Measurements from ENCODE around the gene NISCH.

Gene NISCH

DNA sequence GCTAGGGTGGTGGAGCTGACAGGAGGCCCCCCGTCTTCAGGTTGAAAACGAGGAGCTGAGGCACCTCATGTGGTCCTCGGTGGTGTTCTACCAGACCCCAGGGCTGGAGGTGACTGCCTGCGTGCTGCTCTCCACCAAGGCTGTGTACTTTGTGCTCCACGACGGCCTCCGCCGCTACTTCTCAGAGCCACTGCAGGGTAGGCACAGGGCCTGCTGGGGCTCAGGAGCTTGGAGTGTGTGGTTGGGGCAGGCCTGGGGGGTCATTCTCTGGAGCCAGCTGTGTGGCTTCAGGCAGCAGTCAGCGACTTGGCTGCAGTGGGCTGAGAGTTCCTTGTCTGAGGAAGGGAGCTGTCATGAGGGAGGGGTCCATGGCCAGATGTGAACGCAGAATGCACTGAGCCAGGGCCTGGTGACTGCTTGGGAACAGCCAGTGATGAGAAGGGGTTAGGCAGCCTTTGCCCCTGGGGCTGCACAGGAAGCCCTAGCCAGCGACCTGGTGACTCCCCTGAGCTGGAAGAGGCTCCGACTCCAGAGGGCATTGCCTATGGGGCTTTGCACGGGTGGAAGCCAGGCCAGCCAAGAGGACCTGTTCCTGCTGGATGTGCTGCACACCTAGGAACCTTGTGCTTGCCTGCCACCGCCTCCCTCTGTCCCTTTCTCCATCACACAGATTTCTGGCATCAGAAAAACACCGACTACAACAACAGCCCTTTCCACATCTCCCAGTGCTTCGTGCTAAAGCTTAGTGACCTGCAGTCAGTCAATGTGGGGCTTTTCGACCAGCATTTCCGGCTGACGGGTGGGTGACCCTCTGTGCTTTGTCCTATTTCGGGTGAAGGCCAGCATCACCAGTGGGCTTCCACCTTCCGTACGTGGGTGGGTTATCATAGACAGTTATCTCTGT lies 34.9 kb downstream of the NISCH start:
- no peak for DNase-seq (ENCODE audit: low read depth in 2 of 2)

DNA sequence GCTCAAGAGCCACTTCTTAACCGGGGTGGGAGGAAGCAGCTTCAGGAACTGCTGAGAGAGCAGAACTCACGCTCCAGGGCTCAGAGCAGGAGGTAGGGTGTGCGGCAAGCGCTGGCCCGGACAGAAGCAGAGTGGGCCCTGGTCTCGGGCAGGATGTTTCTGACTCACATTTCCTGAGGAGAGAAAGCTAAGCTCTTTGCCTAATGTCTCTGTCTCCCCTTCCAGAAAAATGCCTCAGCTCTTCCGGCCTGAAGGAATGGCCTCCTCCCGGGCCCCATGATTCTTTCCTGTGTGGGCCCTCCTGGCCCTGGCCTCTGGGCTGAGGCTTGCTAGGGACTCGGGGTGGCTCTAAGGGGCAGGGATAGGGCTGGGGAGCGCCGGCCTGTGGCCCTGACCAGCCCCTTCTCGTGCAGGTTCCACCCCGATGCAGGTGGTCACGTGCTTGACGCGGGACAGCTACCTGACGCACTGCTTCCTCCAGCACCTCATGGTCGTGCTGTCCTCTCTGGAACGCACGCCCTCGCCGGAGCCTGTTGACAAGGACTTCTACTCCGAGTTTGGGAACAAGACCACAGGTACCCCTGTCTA lies 35.6 kb downstream of the NISCH start:
- DNase-seq (ENCODE audit: low read depth in 2 of 2): no peak

DNA sequence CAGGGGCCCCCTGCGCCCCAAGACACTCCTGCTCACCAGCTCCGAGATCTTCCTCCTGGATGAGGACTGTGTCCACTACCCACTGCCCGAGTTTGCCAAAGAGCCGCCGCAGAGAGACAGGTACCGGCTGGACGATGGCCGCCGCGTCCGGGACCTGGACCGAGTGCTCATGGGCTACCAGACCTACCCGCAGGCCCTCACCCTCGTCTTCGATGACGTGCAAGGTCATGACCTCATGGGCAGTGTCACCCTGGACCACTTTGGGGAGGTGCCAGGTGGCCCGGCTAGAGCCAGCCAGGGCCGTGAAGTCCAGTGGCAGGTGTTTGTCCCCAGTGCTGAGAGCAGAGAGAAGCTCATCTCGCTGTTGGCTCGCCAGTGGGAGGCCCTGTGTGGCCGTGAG lies 36.7 kb downstream of the NISCH start:
- no peak for DNase-seq (ENCODE audit: low read depth in 2 of 2)

DNA sequence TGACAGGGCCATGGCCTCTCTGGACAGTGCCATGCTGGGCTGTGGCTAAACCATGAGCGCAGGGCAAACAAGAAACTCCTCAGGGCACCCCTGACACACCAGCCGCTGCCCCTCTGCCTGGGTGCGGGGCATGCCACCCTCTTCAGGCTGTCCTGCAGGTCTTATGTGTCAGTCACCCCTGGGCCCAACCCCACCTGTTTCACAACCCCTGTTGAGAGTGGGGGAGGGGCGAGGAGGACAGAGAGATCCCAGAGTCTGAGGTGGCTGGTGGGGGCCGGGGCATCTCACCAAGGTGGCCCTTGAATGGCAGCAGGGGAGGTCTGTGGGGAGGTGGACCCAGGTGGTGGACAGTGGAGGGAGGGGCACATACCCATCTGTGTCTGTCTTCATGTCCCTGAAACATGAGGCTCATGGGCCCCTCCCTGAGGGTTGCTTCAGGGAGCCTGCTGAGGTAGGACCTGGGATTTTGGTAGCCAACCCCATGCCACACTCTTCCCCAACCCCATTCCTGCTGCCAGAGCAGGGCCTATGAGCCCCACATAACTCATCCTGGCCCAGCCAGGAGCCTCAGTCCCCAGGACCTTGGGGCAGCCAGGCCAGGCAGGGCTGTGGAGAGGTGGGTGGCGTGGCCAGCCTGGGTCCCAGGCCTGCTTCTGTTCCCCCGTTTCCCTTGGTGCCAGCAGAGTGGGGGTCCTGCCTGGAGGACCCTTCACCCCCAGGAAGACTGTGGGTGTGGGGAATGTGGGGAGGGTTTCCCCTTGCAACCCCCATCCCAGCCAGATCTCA lies 38.0 kb downstream of the NISCH start:
- no peak for DNase-seq (ENCODE audit: low read depth in 2 of 2)

DNA sequence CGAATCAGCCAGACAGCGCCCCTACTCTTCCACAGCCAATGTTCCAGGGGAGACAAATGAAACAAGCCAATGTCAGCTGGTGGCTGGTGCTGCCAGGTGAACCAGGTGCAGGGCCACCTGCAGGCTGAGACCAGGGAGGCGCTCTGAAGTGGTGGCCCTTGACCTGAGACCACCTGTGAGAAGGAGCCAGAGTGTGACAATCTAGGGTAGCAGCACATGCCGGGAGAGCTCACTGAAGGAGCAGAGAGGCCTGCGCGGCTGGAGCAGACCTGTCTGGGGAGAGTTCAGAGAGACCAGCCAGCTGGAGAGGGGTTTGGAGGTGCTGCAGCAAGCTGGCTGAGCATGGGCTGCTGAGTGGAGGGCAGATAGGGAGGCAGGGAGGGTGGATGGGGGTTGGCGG lies 39.0 kb downstream of the NISCH start:
- no peak for DNase-seq (ENCODE audit: low read depth in 2 of 2)

DNA sequence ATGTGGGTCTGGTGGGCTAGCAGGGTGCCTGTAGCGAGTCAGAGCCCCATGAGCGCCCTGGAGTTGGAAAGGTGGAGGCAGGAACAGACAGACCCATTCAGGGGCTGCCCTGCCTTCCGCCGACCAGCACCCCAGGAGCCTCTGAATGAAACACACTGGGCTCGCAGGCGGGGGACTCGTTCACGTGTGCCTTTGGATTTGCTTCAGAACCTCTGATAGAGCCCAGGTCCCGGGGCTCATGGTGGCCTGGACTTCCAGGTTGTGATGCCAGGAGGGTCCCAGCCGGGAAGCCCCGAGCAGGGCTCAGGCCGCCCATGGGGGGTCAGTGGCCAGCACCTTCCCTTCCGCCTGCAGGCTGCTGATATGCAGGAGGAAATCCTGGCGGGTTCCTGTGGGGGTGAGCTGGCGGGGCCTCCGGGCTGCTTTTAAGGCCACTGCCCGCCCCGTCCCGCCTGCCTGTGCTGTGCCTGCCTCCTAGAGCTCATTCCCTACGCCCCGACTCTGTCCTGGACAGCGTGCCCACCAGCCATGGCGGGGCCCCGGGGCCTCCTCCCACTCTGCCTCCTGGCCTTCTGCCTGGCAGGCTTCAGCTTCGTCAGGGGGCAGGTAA lies 39.6 kb downstream of the NISCH start, which contains the start of gene STAB1:
Gene STAB1 (plus strand): TSS at position 453 of the 610 bp plus-strand sequence. CDS start 76 bp downstream, at position 529.
- DNase-seq (ENCODE audit: low read depth in 2 of 2): no peak

DNA sequence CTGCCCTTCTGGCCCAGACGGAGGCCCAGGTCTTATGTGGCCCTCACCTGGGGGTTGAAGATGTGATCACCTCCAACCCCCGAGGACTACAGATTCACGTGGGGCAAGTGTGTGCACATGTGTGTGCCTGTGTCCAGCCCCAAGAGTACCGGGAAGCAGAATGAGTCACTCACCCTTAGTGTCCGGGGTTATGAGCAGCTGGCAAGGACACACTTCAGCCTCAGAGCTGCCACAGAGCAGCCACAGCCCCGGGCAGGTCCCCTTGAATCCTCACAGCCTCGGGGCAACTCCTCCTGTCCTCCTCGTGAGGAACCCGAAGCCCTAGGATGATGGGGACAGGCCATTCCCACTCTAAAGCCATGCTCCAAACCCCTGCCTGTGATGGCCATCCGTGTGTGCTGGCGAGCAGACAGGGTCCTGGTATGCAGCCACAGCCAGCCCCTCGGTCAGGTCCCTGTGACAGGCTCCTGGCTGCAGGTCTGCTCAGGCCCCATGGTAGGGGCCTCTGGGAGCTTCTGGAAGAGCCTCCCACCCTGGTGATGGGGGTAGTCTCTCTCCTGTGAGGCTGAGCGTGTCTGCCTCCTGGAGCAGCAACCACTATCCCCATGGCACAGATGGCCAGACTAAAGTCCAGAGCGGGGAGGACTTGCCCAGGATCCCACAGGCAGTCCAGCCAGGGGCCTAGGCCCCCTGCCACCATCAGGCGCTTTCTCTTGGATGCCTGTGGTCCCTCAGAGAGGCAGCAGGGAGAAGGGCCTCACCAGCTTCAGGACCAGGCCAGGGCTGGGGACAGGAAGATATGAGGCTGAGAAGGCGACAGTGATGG lies 40.6 kb downstream of the NISCH start:
- no peak for DNase-seq (ENCODE audit: low read depth in 2 of 2)

DNA sequence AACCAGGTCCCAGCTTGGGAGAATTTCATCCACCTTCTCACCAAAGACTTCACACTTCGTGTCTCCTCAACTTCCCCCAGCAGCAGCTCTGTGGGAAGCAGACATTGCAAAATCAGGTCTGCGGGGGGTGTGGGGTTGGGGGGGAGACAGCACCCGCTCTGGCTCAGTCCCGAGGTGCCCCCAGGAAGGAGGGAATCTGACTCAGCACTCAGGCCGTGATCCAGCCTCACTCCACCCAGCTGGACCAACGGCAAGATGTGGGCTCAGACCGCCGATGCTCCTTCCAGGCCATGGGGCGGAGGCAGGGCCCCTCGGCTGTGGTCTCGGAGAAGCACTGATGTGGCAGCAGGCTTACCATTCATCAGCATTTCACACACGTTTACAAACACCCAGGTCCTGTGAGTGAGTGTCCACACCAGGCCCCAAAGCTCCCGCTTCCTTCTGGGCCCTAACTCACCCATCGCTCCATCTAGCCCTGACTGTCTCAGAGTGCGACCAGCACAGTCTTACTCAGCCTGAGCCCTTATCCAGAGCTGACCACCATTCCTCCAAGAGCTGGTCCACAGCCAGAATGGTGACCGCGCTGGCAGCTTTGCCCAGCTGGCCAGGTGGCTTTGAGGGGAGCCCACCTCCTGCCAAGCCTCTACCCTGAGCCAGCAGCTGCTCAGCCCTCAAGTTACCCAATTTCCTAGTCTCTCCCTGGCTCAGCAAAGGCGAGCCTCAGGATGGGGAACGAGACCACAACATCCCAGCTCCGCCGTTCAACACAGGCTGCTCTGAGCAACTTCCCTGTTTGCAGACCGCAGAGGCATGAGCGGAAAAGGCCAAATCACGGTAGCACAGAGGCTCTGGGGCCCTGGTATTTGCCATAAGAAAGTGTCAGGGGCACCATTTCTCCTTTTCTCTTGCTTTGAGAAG lies 43.0 kb downstream of the NISCH start:
- no peak for DNase-seq (ENCODE audit: low read depth in 2 of 2)

DNA sequence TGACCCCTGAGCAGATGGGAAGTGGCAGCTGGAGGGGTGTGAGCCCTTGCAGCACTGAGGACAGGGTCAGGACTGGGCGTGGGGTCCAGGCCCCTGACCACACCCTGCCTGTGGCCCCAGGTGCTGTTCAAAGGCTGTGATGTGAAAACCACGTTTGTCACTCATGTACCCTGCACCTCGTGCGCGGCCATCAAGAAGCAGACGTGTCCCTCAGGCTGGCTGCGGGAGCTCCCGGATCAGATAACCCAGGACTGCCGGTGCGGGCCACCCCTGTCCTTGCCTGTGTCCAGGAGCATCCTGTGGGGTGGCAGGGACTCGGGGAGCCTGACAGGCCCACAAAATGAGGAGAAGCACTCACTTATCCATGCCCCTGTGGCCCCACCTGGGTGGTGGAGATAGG lies 45.6 kb downstream of the NISCH start:
- no peak for DNase-seq (ENCODE audit: low read depth in 2 of 2)

DNA sequence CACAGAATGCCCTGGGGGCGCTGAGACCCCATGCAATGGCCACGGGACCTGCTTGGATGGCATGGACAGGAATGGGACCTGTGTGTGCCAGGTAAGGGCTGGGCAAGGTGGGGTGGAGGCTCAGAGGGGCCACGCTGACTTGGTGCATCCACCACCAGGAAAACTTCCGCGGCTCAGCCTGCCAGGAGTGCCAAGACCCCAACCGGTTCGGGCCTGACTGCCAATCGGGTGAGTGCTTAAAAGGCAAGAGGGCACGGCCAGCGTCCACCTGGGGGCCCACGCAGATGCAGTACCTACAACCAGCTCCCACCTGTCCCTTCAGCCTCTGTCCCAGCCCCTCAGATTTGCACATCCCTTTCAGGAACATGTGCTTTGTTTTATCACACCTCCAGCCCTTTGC lies 46.6 kb downstream of the NISCH start:
- no peak for DNase-seq (ENCODE audit: low read depth in 2 of 2)

DNA sequence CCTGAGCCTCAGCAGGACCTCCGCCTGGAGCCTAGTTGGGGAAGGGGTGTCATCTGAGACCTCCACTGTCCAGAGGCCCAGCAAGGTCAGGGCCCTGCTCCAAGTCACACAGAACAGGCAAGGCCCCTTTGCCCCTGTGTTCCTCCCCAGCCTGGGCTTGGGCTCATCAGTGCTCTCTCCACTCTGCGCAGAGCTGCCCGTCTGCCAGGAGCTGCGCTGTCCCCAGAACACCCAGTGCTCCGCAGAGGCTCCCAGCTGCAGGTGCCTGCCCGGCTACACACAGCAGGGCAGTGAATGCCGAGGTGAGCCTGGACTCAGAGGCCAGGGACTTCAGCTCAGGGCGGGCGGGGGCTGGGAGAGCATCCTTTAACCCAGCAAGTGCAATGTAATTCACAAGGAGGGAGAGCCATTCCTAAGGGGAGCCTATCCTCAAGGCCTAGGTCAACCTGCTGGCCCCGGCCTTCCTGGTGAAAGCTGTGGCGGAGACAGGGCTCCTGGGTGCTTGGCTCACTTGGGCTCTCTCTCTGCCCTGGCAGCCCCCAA lies 47.5 kb downstream of the NISCH start:
- no peak for DNase-seq (ENCODE audit: low read depth in 2 of 2)

DNA sequence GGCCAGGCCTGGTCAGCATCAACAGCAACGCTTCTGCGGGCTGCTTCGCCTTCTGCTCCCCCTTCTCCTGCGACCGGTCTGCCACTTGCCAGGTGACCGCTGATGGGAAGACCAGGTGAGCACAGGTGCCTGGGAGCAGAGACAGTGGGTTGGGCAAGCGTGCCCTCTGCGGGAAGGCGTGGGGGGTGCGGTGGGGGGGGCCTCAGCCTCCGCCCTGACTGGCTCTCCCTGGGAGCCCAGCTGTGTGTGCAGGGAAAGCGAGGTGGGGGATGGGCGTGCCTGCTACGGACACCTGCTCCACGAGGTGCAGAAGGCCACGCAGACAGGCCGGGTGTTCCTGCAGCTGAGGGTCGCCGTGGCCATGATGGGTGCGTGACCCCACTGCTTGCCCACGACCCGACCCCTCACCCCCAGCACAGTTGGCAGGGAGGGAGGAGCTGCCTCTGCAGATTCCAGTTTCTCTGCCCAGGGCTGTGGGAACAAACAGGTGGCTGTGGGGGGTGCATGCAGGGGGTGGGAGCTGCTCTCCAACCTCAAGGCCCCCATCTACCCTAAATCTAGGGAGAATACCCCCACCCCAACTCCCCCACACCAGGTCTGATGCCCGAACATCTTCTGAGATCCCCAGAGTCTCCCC lies 48.5 kb downstream of the NISCH start:
- no peak for DNase-seq (ENCODE audit: low read depth in 2 of 2)

DNA sequence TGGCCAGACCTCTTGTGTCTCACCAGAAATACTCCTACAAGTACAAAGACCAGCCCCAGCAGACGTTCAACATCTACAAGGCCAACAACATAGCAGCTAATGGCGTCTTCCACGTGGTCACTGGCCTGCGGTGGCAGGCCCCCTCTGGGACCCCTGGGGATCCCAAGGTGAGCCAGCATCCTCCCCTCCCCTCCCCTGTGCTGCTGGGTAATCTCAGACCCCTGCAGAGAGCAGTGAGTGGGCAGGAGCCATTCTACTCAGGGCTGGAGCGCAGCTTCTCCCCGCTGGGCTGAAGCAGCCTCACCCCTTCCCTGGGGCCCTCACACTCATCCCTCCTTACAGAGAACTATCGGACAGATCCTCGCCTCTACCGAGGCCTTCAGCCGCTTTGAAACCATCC lies 49.6 kb downstream of the NISCH start:
- DNase-seq (ENCODE audit: low read depth in 2 of 2): no peak

DNA sequence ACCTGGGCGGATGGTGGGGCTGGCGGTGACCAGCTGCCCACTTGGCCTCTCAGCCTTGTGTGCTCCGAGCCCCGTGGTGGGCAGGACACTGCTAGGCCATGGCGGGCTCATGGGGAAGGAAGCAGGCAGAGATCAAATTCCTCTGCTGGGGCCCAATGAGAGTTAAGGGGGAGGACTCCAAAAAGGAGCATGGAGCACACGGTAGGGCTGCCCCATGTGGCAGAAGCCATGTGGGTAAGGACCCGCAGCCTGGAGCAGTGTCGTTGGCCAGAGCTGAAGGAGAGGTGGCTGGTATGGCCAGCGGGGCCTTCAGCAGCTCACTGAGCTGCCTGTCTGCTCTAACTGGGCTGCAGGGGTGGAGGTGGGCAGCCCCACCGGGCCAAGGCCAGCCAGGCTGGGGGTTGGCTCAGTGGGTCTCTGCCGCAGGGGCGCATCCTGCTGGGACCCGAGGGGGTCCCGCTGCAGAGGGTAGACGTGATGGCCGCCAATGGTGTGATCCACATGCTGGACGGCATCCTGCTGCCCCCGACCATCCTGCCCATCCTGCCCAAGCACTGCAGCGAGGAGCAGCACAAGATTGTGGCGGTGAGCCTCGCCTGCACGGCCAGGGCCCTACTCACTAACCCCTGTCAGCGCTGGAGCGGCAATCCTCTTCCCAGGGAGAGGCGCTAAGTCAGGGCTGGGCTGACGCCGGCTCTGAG lies 51.0 kb downstream of the NISCH start:
- DNase-seq (ENCODE audit: low read depth in 2 of 2): no peak

DNA sequence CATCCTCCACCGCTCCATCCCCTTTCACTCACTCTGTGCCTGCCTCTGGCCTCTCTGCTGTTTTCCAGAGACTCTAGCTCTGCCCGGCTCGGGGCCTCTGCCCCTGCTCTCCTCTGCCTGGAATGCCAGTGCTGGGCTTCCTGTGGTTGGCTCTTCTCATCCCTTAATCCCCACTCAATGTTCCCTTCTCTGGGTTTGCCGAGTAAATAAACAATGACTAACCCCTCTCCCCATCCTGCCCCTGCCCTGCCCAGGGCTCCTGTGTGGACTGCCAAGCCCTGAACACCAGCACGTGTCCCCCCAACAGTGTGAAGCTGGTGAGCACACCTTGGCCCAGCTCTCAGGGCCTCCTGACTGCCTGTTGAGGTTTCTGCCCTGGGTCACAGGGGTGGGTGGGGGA lies 52.0 kb downstream of the NISCH start:
- no peak for DNase-seq (ENCODE audit: low read depth in 2 of 2)

DNA sequence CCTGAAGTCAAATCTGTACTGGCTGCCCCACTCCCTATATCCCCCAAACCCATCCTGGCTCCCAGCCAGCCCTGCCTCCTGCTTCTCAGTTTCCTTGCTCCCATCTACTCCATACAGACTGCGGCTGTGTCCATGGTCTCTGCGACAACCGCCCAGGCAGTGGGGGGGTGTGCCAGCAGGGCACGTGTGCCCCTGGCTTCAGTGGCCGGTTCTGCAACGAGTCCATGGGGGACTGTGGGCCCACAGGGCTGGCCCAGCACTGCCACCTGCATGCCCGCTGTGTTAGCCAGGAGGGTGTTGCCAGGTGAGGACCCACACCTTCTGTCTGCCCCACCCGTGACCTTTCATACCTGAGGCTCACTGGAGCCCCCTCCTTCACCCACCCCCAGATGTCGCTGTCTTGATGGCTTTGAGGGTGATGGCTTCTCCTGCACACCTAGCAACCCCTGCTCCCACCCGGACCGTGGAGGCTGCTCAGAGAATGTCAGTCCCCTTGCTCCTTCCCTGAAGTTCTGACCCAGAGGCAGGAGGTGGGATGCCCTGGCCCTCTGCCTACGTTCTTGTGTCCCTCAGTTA lies 54.4 kb downstream of the NISCH start:
- no peak for DNase-seq (ENCODE audit: low read depth in 2 of 2)

DNA sequence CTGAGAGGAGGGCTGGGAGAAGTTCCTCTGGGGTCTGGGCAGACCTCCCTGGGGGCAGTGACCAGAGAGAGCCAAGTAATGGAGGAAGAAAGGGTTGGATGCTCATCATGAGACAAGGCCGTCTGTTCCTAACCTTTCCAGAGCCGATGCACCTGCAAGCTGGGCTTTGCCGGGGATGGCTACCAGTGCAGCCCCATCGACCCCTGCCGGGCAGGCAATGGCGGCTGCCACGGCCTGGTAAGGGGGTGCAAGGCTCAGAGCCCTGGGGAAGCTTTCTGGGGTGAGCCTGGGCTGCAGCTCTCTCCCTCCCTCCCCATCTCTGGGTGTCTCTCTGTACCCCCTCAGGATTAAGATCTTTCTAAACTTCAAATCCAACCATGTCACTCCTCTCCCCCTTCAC lies 56.1 kb downstream of the NISCH start:
- DNase-seq (ENCODE audit: low read depth in 2 of 2): no peak

DNA sequence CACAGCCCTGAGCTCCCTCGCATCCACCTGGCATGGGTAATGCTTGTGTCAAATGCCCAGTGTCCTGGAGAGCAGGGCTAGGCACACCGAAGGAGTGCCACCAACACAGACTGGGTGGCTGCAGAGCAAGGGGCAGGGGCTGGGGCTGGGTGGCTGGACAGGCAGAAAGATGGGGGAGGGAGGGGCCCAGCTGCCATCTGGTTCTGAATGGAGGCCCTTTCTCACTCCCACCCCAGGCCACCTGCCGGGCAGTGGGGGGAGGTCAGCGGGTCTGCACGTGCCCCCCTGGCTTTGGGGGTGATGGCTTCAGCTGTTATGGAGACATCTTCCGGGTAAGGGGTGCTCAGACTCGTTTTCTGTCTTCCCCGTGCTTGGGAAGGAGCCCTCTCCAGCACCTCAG lies 56.7 kb downstream of the NISCH start:
- no peak for DNase-seq (ENCODE audit: low read depth in 2 of 2)
